HepG2 (cell line): Measurements from ENCODE around the gene DENND4B. TPM values are rescaled to one million over a fixed set of nuclear protein-coding genes. Genes with fewer than 3 reads are reported as not detected.

Experiments used
- BCL6 ChIP-seq: IDR thresholded peaks from 2 replicates; pipeline ENCODE4 v1.6.1; 2016; ENCODE audit warnings: missing genetic modification reagents, missing compliant biosample characterization
- CBX5 ChIP-seq: sonication (generic); formaldehyde crosslinking; IDR thresholded peaks from 2 replicates; pipeline ENCODE4 v1.4.0; 2020; ENCODE audit warnings: missing genetic modification reagents, borderline replicate concordance
- ETV5 ChIP-seq: IDR thresholded peaks from 2 replicates; pipeline ENCODE4 v1.6.1; 2018; ENCODE audit warnings: missing biosample characterization, missing genetic modification reagents, inconsistent platforms, borderline replicate concordance
- GATA4 ChIP-seq: sonication (generic); IDR thresholded peaks from 2 replicates; pipeline ENCODE4 v1.6.1; 2016; ENCODE audit warnings: antibody characterized with exemption, low read depth, borderline replicate concordance
- GATAD1 ChIP-seq: IDR thresholded peaks from 2 replicates; pipeline ENCODE4 v1.6.1; 2016; ENCODE audit warnings: missing genetic modification reagents, missing compliant biosample characterization
- KDM5A ChIP-seq: fragments of 200-600 bp; sonication (generic); IDR thresholded peaks from 2 replicates; pipeline ENCODE4 v1.7.0; 2018; ENCODE audit warnings: antibody characterized with exemption, mild to moderate bottlenecking, low read length, borderline replicate concordance
- KIAA2018 ChIP-seq: sonication (generic); formaldehyde crosslinking; IDR thresholded peaks from 2 replicates; pipeline ENCODE4 v1.5.0; 2020; ENCODE audit warnings: mild to moderate bottlenecking, missing genetic modification reagents, borderline replicate concordance
- MBD4 ChIP-seq: IDR thresholded peaks from 2 replicates; pipeline ENCODE4 v1.6.1; 2012; ENCODE audit warnings: low read length, inconsistent platforms, borderline replicate concordance
- NFYB ChIP-seq: sonication (generic); formaldehyde crosslinking; IDR thresholded peaks from 2 replicates; pipeline ENCODE4 v1.4.0; 2020; ENCODE audit warnings: missing genetic modification reagents
- SALL1 ChIP-seq: sonication (generic); formaldehyde crosslinking; IDR thresholded peaks from 2 replicates; pipeline ENCODE4 v1.8.0; 2022; ENCODE audit warnings: mild to moderate bottlenecking, missing genetic modification reagents
- ZNF331 ChIP-seq: sonication (generic); formaldehyde crosslinking; IDR thresholded peaks from 2 replicates; pipeline ENCODE4 v1.4.0; 2020; ENCODE audit warnings: missing genetic modification reagents
- ZNF33A ChIP-seq: sonication (generic); formaldehyde crosslinking; IDR thresholded peaks from 2 replicates; pipeline ENCODE4 v1.5.1; 2020; ENCODE audit warnings: missing genetic modification reagents, mild to moderate bottlenecking, moderate library complexity, borderline replicate concordance
- ZNF343 ChIP-seq: sonication (generic); formaldehyde crosslinking; IDR thresholded peaks from 2 replicates; pipeline ENCODE4 v1.4.0; 2020; ENCODE audit warnings: mild to moderate bottlenecking, missing genetic modification reagents
- ZNF460 ChIP-seq: sonication (generic); formaldehyde crosslinking; IDR thresholded peaks from 2 replicates; pipeline ENCODE4 v1.5.1; 2020; ENCODE audit warnings: missing genetic modification reagents, mild to moderate bottlenecking, borderline replicate concordance
- ZNF564 ChIP-seq: sonication (generic); formaldehyde crosslinking; IDR thresholded peaks from 2 replicates; pipeline ENCODE4 v1.8.1; 2023; ENCODE audit warnings: mild to moderate bottlenecking, missing genetic modification reagents
- ZNF850 ChIP-seq: sonication (generic); formaldehyde crosslinking; conservative IDR thresholded peaks from 2 replicates; pipeline ENCODE4 v1.9.0; 2021; ENCODE audit warnings: mild to moderate bottlenecking, missing genetic modification reagents
- polyA plus RNA-seq, 8 experiments: library from polyadenylated mRNA; depleted of rRNA in 3 of 8; stranded (reverse) in 7 of 8; unstranded in 1 of 8; fragments of >200 nt; fragmentation: Illumina TruSeq in 4 of 8; extraction: Trizol in 4 of 8; gene quantifications; 2 replicates each; pipeline versions ENCODE4 v1.2.1 to v1.2.3, GENCODE V29; 2011 to 2016; ENCODE audit warnings: low read depth in 4 of 8, missing spikeins in 1 of 8, mixed read lengths in 1 of 8; ENCODE audit not compliant: insufficient read depth in 1 of 8
- total RNA-seq, 5 experiments: library from RNA; depleted of rRNA; stranded (reverse); fragments of >200 nt; fragmentation: Illumina TruSeq; extraction: Trizol; gene quantifications; 2 replicates each; pipeline ENCODE4 v1.2.3, GENCODE V29; 2016; ENCODE audit warnings: low read depth in 1 of 5
- TF ChIP-seq, protein P1 (sequence below): IDR thresholded peaks from 2 replicates; pipeline ENCODE4 v1.6.1; 2018; ENCODE audit warnings: missing genetic modification reagents
- TF ChIP-seq, protein P2 (sequence below): sonication (generic); formaldehyde crosslinking; IDR thresholded peaks from 2 replicates; pipeline ENCODE4 v1.8.0; 2022; ENCODE audit warnings: missing genetic modification reagents, mild to moderate bottlenecking, inconsistent platforms, borderline replicate concordance

The DENND4B gene
- total and polyA plus RNA-seq, 2 of the 13 experiments (the other 11 are each of a cell fraction or from before 2014, with no cell fraction given) = 15.1 to 20.3 TPM

DNA sequence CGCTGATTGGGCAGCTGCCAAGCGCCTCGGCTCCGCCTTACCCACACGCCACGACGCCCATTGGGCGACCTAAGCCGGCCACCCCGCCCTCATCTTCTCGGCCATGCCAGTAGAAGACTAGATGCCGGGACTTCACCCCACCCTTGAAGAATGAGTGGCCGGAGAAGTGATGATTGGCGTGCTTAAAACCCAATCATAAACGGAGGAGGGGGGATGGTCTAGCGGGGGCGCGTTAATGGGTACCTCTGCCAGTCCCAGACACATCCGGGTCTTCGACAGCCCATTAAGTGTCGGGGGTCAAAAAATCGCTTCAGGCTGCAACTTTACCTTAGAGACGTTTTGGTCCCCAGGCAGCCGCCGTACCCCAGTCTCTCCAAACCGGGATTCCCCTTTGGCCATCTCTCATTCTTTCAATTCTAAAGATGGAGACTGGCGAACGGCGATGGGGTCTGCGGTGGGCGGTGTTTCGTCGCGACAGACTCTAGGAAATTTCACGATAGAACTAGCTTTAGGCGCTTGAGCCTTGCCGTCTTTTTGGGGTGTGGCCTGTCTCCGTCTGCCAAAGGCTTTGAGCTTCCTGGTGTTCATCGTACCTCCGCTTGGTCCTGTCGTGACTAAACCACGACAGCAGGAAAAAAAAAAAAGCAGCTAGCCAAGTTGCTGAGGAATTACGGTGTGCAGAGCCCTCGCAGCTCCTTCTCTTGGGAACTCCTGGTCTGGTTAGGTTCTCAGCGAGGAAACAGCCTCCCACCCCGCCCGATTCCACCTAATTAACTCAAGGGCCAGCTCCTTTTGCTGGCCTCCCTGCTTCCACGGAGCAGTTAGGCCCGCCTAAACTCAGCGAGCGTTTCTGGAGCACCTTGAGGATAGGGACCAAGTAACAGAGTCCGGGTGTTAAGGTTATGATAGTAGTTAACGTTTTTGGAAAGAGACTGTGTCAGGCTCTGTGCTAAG is 23.3 kb downstream of the DENND4B start, which contains the start of gene GATAD2B (continued):
- TF ChIP-seq KIAA2018 (CRISPR knock-in tag) = no peak
- TF ChIP-seq CBX5 (CRISPR knock-in tag) = peak; percentile 44; the same call in 1 of the 2 replicates
- peak; percentile 60; the same call in 1 of the 2 replicates for TF ChIP-seq SALL1 (CRISPR knock-in tag)
- no peak for TF ChIP-seq ZNF343 (CRISPR knock-in tag)
- peak; percentile 70; the same call in 1 of the 2 replicates for TF ChIP-seq ZNF331
- peak; percentile 88; the same call in 1 of the 2 replicates for TF ChIP-seq ZNF33A
- TF ChIP-seq ZNF850 (CRISPR knock-in tag) = 0 out of 2 replicates have a peak, but pooled peaks have one; percentile 46
- TF ChIP-seq BCL6 (CRISPR knock-in tag) = 0 out of 2 replicates have a peak, but pooled peaks have one; percentile 31
- TF ChIP-seq, protein P1, sequence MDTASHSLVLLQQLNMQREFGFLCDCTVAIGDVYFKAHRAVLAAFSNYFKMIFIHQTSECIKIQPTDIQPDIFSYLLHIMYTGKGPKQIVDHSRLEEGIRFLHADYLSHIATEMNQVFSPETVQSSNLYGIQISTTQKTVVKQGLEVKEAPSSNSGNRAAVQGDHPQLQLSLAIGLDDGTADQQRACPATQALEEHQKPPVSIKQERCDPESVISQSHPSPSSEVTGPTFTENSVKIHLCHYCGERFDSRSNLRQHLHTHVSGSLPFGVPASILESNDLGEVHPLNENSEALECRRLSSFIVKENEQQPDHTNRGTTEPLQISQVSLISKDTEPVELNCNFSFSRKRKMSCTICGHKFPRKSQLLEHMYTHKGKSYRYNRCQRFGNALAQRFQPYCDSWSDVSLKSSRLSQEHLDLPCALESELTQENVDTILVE (CRISPR knock-in tag) = peak; percentile 89
- peak; percentile 96 for TF ChIP-seq NFYB (CRISPR knock-in tag)
- TF ChIP-seq GATA4 = no peak
- TF ChIP-seq MBD4 = no peak
- TF ChIP-seq ETV5 (CRISPR knock-in tag) = peak; percentile 27; the same call in 1 of the 2 replicates
- no peak; the same call in 1 of the 2 replicates for TF ChIP-seq ZNF460 (CRISPR knock-in tag)
- TF ChIP-seq KDM5A = peak; percentile 57
- TF ChIP-seq GATAD1 = peak; percentile 87
- TF ChIP-seq ZNF564 = 0 out of 2 replicates have a peak, but pooled peaks have one; percentile 37
- TF ChIP-seq, protein P2, sequence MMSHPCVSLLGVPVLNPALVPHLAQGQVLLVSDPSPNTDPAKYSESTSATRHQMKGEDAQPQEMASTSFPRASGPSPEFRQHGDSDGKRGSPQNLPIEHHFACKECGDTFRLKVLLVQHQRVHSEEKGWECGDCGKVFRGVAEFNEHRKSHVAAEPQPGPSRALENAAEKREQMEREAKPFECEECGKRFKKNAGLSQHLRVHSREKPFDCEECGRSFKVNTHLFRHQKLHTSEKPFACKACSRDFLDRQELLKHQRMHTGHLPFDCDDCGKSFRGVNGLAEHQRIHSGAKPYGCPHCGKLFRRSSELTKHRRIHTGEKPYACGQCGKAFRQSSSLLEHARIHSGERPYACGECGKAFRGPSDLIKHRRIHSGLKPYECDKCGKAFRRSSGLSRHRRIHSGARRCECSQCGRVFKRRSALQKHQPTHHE (CRISPR knock-in tag) = peak; percentile 11; the same call in 1 of the 2 replicates
